HG03175 (cell line): Measurements from ENCODE around the gene NUMA1.
A peak's percentile ranks its signal among the peaks of the same experiment; 100 is the strongest.

Source experiments
- ATAC-seq: cut with Tn5 transposase; IDR thresholded peaks from one replicate; pipeline ENCODE4 v1.9.1; 2021; ENCODE audit warnings: mild to moderate bottlenecking, moderate library complexity; ENCODE audit not compliant: unreplicated experiment

Gene NUMA1, protein sequence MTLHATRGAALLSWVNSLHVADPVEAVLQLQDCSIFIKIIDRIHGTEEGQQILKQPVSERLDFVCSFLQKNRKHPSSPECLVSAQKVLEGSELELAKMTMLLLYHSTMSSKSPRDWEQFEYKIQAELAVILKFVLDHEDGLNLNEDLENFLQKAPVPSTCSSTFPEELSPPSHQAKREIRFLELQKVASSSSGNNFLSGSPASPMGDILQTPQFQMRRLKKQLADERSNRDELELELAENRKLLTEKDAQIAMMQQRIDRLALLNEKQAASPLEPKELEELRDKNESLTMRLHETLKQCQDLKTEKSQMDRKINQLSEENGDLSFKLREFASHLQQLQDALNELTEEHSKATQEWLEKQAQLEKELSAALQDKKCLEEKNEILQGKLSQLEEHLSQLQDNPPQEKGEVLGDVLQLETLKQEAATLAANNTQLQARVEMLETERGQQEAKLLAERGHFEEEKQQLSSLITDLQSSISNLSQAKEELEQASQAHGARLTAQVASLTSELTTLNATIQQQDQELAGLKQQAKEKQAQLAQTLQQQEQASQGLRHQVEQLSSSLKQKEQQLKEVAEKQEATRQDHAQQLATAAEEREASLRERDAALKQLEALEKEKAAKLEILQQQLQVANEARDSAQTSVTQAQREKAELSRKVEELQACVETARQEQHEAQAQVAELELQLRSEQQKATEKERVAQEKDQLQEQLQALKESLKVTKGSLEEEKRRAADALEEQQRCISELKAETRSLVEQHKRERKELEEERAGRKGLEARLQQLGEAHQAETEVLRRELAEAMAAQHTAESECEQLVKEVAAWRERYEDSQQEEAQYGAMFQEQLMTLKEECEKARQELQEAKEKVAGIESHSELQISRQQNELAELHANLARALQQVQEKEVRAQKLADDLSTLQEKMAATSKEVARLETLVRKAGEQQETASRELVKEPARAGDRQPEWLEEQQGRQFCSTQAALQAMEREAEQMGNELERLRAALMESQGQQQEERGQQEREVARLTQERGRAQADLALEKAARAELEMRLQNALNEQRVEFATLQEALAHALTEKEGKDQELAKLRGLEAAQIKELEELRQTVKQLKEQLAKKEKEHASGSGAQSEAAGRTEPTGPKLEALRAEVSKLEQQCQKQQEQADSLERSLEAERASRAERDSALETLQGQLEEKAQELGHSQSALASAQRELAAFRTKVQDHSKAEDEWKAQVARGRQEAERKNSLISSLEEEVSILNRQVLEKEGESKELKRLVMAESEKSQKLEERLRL (N-terminal part only)

GRCh38 chr11:72080326-72081183, at the start of gene NUMA1, which contains the start of gene LRRC51:
TSS of gene NUMA1 (minus strand) at chr11:72080542. CDS start at chr11:72035943, 44,599 bp downstream.
TSS of gene LRRC51 (plus strand) at chr11:72080850. CDS start at chr11:72089084, 8,234 bp downstream.
- peak; percentile 93 for ATAC-seq

- ATAC-seq = no peak
These were observed 49.0 kb upstream of the NUMA1 start for GRCh38 chr11:72129381-72129780.

DNA sequence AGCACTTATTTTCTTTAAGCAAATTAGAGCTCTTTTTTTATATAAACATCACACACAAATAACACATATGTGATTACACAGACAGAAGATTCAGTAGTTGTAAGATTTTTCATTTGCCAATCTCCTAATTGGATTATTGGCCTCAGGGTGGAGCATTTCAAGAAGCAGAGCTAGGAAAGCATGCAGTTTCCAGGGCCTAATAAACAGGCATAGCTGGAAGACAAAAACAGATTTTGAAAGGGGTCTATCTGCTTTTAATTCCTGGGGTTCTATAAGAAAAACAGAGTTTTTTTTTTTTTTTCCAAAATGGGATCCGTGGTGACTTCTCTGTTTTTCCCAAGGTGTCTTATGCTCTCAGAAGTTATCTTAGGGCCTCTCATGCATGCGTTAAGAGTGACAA, 47.6 kb upstream of the NUMA1 start:
- no peak for ATAC-seq

DNA sequence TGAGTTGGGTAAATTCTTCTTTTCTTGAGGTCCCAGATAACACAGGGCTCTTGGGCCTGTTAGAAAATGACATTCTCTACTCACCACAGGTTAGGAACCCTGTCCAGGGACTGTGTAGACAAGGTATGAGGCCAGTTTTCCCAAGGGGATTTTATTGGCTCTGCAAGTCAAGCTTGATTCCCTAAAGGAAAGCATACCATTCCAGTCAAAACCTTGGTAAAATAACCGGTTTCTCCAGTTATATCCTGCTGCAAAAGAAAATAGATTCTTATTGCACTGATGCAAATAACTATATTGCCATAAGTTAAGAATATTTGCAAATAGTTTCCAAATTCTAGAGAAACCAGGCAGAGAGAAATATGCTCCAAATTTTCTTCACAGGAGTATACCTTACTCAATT, 45.6 kb upstream of the NUMA1 start:
- ATAC-seq = no peak

- no peak for ATAC-seq
These were observed 43.7 kb upstream of the NUMA1 start for GRCh38 chr11:72124046-72124445.

- no peak for ATAC-seq
These were observed 42.8 kb upstream of the NUMA1 start for GRCh38 chr11:72123117-72123653.

- no peak for ATAC-seq
These were observed 42.3 kb upstream of the NUMA1 start for GRCh38 chr11:72122607-72123006.

DNA sequence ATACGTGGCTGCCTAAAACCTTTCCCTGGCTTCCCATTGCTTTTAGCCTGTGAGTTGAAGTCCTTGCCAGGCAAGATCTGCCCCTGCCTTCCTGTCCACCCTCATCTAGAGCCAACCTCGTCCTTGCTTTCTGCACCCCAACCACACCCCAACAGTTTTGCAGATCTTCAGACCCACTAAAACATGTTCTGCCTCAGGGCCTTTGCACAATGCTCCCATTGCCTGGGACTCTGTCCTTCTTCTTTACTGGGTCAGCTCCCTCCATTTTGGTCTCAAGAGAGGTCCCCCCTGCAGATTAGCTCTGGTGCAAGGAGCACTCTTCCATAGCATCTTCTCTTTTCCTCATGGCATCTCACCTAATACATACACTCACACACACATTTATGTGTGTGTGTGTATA, 40.6 kb upstream of the NUMA1 start:
- ATAC-seq = no peak

- ATAC-seq = no peak
These were observed 38.9 kb upstream of the NUMA1 start for GRCh38 chr11:72119198-72119597.

- no peak for ATAC-seq
These were observed 35.8 kb upstream of the NUMA1 start for GRCh38 chr11:72116019-72116755.

GRCh38 chr11:72114570-72114969, 34.2 kb upstream of the NUMA1 start:
- ATAC-seq = no peak

DNA sequence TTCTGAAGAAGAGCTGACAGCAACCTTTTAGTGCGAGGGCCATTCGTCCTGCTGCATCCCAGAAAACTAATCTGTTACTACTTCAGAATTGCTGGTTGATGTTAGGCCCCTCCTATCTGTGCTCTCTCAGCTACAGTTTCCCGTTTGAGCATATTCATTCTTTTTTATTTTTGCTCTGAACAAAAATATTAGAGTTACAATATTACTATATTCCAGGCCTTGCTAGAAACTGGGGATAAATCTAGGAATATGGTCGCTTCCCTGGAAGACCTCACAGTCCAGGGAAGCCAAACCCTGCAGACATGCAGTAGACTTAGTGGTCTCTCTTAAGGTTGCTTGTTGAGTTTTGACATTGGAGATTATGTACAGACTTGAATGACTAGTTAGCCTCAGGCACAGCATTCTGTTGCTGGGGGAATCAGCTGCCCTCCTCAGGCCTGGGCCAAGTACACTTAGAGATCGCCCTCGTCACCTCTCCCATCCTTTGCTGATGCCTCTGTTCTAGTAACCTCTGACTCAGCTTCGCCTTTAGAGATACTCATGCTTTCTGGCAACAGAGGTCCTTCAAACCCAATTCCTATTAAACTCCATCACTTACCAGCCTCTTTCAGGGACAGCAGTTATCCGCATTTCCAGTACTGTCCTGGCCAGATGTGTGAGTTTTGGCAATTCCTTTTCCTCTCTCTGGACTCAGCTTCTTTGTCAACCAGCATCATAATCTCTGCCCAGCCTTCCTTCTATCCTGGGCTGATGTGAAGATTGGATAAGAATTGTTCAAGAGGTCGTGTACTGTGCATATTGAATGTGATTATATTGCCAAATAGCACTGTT, 32.9 kb upstream of the NUMA1 start:
- no peak for ATAC-seq

DNA sequence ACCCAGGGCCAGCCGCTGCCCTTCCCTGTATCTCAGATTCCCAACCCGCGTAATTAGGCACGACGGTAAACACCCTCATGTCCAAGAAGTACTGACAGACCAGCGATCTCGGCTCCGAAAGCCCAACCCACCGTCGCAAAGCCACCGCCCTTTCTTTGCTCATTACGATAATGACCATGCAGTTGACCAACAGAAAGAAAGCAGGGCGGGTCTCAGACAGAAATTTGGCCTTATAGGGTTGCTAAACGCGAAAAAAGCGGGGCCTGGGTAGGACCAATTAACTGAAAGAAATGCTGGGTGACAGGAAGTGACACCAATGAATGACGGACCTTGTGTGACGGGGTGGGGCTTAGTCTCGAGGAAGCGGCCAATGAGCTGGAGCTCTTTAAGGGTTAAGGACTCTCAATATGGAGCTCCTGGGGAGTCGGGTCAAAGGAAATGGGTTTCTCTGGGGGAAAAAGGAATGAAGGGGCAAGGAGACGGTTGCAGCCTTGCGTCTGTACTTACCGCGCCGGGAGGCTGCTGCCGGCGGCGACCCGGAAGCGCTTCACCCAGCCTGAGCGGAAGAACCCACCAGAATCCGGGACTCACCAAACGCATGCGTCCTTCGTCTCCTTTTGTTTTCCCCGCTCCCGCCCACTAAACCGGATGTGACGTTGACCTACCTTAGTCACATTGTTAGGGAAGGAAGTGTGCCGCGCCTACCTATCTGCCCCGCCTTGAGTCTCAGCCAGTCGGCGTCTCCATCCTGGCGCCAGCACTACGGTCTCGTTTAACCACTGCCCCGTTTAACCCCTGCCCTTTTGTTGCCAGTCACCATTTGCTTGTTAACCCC, 32.0 kb upstream of the NUMA1 start, which contains the start of gene ANAPC15:
ANAPC15 (minus strand) TSS at position 553 of the 835 bp plus-strand sequence. CDS start 1,419 bp downstream, outside the sequence.
- ATAC-seq = peak; percentile 93

DNA sequence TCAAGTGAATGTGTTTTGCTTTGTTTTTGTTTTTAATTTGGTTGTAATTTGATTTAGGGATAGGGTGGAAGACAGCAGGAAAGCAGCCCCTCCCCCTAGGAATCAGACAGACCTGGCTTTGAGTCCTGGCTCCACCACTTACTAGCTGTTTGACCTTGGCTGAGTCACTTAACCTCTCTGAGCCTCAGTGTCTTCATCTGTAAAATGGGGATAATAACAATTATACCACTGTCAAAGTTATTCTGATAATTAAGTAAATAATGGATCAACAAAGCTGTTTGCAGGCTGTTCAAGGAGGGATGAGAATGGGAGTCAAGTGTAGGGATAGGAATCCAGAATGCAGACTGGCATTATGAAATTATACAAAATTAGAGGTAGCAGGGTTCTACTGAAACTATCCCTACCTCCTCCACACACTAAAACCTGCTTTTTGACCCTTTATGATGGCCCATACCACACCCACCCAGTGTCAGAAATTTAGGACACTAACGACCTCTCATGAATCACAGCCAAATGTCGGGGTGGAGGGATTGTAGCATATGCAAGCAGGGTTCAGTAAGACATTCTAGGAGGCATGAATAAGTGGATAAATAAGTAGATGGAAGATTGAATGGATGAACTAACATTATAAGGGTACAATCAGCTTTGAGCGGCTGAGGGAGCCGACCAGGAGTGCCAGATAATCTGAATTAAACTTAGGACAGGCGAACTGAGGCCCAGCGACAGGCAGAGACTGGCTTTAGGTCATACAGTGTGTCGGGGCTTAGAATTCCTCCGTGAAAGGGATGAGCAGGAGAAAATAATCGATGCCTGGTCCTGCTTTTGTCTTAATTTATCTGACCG, 31.2 kb upstream of the NUMA1 start:
- peak; percentile 1 for ATAC-seq

DNA sequence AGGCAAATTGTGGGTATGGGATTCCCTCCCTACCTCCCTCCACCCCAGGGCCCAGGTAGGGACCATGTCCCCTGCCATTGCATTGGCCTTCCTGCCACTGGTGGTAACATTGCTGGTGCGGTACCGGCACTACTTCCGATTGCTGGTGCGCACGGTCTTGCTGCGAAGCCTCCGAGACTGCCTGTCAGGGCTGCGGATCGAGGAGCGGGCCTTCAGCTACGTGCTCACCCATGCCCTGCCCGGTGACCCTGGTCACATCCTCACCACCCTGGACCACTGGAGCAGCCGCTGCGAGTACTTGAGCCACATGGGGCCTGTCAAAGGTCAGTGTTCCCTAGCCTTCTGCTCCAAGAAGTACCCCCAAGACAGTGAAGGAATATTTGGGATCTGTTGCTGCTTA, 25.5 kb upstream of the NUMA1 start, which contains the start of gene TOMT:
TOMT (plus strand) TSS at position 37 of the 400 bp plus-strand sequence; CDS start at position 65, 28 bp downstream.
- ATAC-seq = no peak

GRCh38 chr11:72103754-72104167, 23.4 kb upstream of the NUMA1 start:
- ATAC-seq = no peak
